ENCODE measurements around the gene SPATA9. TPM values are rescaled to one million over a fixed set of nuclear protein-coding genes. Genes with fewer than 3 reads are reported as not detected.
"Not testable (repeated sequence)": the region's sequence is repeated elsewhere in the genome, so short reads cannot be mapped to it uniquely, and the experiment has no call there.

SPATA9 gene
- total RNA-seq, 1 experiment from 2014 or later: 0.55 TPM

DNA sequence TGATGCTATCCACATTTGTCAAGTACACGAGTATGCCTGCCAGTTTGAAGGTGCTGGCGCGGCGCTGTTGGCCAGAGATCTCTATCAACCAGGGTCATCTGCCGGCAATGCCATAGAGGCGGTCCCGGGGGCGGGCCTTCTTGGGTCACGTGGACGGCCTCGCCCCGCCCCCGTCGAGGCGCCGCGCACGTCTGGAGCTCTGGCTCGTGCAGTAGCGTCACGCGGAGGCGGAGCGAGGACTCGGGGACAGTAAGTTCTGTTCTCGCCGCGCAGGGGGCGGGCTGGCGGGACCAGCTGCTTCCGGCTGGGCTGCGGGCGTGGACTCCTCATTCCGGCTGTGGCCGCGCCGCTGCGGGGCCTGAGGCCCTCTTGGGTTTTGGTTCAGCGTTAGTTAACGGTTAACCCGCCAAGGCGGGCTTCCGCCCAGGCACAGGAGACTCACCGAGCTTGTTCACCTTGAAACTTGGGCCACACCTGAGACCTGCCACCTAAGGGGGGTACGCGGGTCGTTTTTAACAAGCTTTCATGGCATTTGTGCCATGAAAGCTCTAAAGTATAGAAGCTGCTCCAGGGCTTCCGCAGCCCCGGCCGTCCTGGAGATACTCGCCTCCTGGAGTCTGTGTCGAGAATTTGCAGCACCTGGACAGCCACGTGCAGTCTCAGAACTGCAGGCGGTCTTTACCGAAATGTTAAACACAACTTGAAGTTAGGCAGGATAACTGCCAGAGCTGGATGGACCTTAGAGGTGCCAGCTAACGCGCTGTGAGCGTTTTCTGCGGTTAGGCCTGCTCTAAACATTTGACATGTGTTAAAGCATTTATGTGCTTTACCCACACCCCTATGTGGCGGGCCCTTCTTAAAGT is 36.0 kb downstream of the SPATA9 start, which contains the start of gene RFESD:
TSS of gene RFESD (plus strand) at position 209 of the 863 bp plus-strand sequence. CDS start 5,495 bp downstream, outside the sequence.
- H3K79me2 ChIP-seq (ENCODE audit: low read depth): no peaks in the 10 kb centered on the region

DNA sequence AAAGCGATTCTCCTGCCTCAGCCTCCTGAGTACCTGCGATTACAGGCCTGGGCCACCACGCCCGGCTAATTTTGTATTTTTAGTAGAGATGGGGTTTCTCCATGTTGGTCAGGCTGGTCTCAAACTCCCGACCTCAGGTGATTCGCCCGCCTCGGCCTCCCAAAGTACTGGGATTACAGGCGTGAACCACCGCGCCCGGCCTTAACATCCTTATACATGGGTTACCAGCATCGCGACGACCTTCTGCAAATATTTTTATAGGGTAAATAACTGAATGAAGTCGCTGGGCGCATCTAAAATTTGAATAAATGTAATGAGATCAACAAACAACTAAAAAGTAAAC is 36.6 kb downstream of the SPATA9 start:
- Histone ChIP-seq H3K4me2 (peak overlapping the region; percentile 99), H3K4me3 (peak overlapping the region; percentile 89; the same call in 1 of the 2 replicates), H3K4me1 (replicated peaks; ENCODE audit: insufficient read depth) (peaks cover 16% of the 10 kb centered on the region), H2AFZ (peak overlapping the region; percentile 99; the same call in 1 of the 2 replicates), H3F3A (ENCODE audit: insufficient read depth, low read depth) (peaks cover 29% of the 10 kb centered on the region)
- H3K27ac ChIP-seq; BruUV-seq (replicated peaks); H3K9me3 ChIP-seq (ENCODE audit: insufficient read depth, low read depth); H3K79me2 ChIP-seq (ENCODE audit: low read depth); H4K20me1 ChIP-seq (ENCODE audit: insufficient read depth); DNase-seq; H3K27me3 ChIP-seq (ENCODE audit: insufficient read depth, low read depth); H3K36me3 ChIP-seq (ENCODE audit: low read depth); H3K9me2 ChIP-seq (ENCODE audit: insufficient read depth): not testable (repeated sequence)
- CTCF ChIA-PET: interaction anchor here (0.6 kb wide), 1 partner anchor 197 kb away, joined by 5 read pairs; no protein-coding TSS in a partner anchor
- POLR2A ChIA-PET (ENCODE audit: unreplicated experiment): interaction anchor here (0.5 to 0.8 kb wide), 3 partner anchors 27 to 271 kb away, joined by 3 to 5 read pairs (median 4); no protein-coding TSS in a partner anchor
- intact Hi-C loops (cut with micrococcal nuclease; ENCODE audit: unreplicated experiment): loop anchor here (2.0 to 10.0 kb wide), 5 partner anchors 67 to 1531 kb away; partner anchors contain the start of genes ARSK, ELL2, RHOBTB3 and SKIC3

More for the DNA sequence above, 36.0 kb downstream of the SPATA9 start, which contains the start of gene RFESD:
- H3K36me3 ChIP-seq (ENCODE audit: low read depth): no peaks in the 10 kb centered on the region
- POLR2A ChIA-PET (ENCODE audit: unreplicated experiment): interaction anchor here (0.5 to 1.2 kb wide), 7 partner anchors 26 to 446 kb away, joined by 3 to 5 read pairs (median 4); partner anchors contain the start of gene RHOBTB3
- intact Hi-C loops (cut with micrococcal nuclease; ENCODE audit: unreplicated experiment): loop anchor here (2.0 to 10.0 kb wide), 5 partner anchors 66 to 1531 kb away; partner anchors contain the start of genes ARSK, ELL2, RHOBTB3 and SKIC3
- H3K27ac ChIP-seq: peak within 1 kb of the TSS; percentile 75
- no peaks in the 10 kb centered on the region for H4K20me1 ChIP-seq (ENCODE audit: insufficient read depth)
- H3F3A ChIP-seq (ENCODE audit: insufficient read depth, low read depth): peaks cover 29% of the 10 kb centered on the region
- TF ChIP-seq EZH2 (IDR thresholded peaks at IDR 0.05; ENCODE audit: low read depth): no peak
- TF ChIP-seq, protein P1, sequence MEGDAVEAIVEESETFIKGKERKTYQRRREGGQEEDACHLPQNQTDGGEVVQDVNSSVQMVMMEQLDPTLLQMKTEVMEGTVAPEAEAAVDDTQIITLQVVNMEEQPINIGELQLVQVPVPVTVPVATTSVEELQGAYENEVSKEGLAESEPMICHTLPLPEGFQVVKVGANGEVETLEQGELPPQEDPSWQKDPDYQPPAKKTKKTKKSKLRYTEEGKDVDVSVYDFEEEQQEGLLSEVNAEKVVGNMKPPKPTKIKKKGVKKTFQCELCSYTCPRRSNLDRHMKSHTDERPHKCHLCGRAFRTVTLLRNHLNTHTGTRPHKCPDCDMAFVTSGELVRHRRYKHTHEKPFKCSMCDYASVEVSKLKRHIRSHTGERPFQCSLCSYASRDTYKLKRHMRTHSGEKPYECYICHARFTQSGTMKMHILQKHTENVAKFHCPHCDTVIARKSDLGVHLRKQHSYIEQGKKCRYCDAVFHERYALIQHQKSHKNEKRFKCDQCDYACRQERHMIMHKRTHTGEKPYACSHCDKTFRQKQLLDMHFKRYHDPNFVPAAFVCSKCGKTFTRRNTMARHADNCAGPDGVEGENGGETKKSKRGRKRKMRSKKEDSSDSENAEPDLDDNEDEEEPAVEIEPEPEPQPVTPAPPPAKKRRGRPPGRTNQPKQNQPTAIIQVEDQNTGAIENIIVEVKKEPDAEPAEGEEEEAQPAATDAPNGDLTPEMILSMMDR (conservative IDR thresholded peaks at IDR 0.05): peak; percentile 36; the same call in 1 of the 2 replicates
- no peaks in the 10 kb centered on the region for H3K9me3 ChIP-seq (ENCODE audit: insufficient read depth, low read depth)
- H3K4me2 ChIP-seq: peak within 1 kb of the TSS; percentile 99
- H3K9me2 ChIP-seq (ENCODE audit: insufficient read depth): 0 out of 2 replicates have a peak, but pooled peaks cover 3% of the 10 kb centered on the region
- peak within 1 kb of the TSS; percentile 99 for H2AFZ ChIP-seq
- TSS peak; percentile 94 for BruUV-seq (replicated peaks)
- peak within 1 kb of the TSS; percentile 89 for H3K4me3 ChIP-seq
- peak; percentile 88 to 93 for DNase-seq
- CTCF ChIA-PET: interaction anchor here (0.6 to 1.0 kb wide), 5 partner anchors 51 to 197 kb away, joined by 3 to 6 read pairs (median 5); no protein-coding TSS in a partner anchor
- H3K4me1 ChIP-seq (replicated peaks; ENCODE audit: insufficient read depth): peaks cover 16% of the 10 kb centered on the region
- H3K27me3 ChIP-seq (ENCODE audit: insufficient read depth, low read depth): no peaks in the 10 kb centered on the region

DNA sequence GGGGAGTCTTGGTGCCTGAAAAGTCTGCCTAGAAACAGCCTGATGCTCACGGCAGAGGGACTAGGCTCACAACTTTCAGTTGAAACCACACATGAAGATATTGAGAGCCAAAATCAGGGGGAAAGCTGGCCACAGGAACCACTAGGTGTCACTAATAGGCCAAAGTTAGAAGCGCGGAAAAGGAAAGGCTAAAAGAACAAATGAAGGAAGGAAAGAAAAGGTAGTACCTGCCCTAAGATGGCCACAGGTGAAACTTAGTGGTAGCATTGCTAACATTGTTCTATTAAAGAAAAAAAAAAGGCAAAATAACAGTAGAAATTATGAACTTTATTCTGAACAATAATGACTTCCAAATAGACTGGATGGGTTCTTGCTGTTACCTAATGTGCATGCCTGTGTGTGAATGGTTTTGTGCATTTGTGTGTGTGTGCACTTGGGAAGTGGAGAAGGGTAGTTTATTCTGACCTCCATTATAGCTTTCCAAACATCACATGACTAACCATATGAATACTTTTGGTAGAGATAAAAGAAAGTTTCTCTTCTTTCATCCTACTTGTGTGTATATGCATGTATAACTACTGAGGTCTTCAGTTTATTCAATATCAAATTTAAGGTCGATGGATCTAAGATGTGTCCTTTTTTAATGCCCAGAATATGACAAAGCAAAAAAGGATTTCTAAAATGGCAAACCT is 38.3 kb downstream of the SPATA9 start:
- Histone ChIP-seq H3K9me3 (ENCODE audit: insufficient read depth, low read depth) (no peaks in the 10 kb centered on the region), H3K79me2 (ENCODE audit: low read depth) (no peaks in the 10 kb centered on the region), H4K20me1 (ENCODE audit: insufficient read depth) (no peaks in the 10 kb centered on the region), H3K4me3 (no peak overlapping the region), H3K4me1 (replicated peaks; ENCODE audit: insufficient read depth) (peaks cover 16% of the 10 kb centered on the region), H3K27ac (no peak overlapping the region), H3K4me2 (no peak overlapping the region; the same call in 1 of the 2 replicates), H3F3A (ENCODE audit: insufficient read depth, low read depth) (peaks cover 29% of the 10 kb centered on the region), H2AFZ (peak overlapping the region; percentile 30; the same call in 1 of the 2 replicates), H3K9me2 (ENCODE audit: insufficient read depth) (no peaks in the 10 kb centered on the region), H3K36me3 (ENCODE audit: low read depth) (no peaks in the 10 kb centered on the region), H3K27me3 (ENCODE audit: insufficient read depth, low read depth) (no peaks in the 10 kb centered on the region)
- no peak for TF ChIP-seq EZH2 (IDR thresholded peaks at IDR 0.05; ENCODE audit: low read depth)
- TF ChIP-seq, protein P1 (conservative IDR thresholded peaks at IDR 0.05): peak; percentile 78
- CTCF ChIA-PET: interaction anchor here (0.8 to 1.5 kb wide), 2 partner anchors 137 to 307 kb away, joined by 3 to 5 read pairs; no protein-coding TSS in a partner anchor
- intact Hi-C loops (cut with micrococcal nuclease; ENCODE audit: unreplicated experiment): loop anchor here (1.0 to 10.0 kb wide), 8 partner anchors 88 to 1533 kb away; partner anchors contain the start of genes ELL2 and RHOBTB3
- POLR2A ChIA-PET (ENCODE audit: unreplicated experiment): no interaction called here
- DNase-seq: peak; percentile 37 to 40
- no TSS peak for BruUV-seq (replicated peaks)

Data from PC-9 (cell line).